GM19324 (cell line): Measurements from ENCODE around the gene SLC19A3.
A peak's percentile ranks its signal among the peaks of the same experiment; 100 is the strongest.
"Not testable (repeated sequence)": the region's sequence is repeated elsewhere in the genome, so short reads cannot be mapped to it uniquely, and the experiment has no call there.

Experiments used
- ATAC-seq: cut with Tn5 transposase; IDR thresholded peaks from one replicate; pipeline ENCODE4 v1.9.1; 2021; ENCODE audit warnings: mild to moderate bottlenecking, moderate library complexity; ENCODE audit not compliant: unreplicated experiment, low FRiP score

SLC19A3 gene

GRCh38 chr2:227717687-227718567 lies at the start of gene SLC19A3:
Gene SLC19A3 (minus strand): TSS chr2:227718028. CDS start chr2:227702318, 15,710 bp downstream.
- no peak for ATAC-seq

GRCh38 chr2:227766373-227766883 lies 48.6 kb upstream of the SLC19A3 start:
- ATAC-seq = peak; percentile 96

GRCh38 chr2:227765788-227766372 lies 48.1 kb upstream of the SLC19A3 start:
- ATAC-seq = no peak

GRCh38 chr2:227761740-227762476 lies 44.1 kb upstream of the SLC19A3 start:
- no peak for ATAC-seq

- ATAC-seq = no peak
These were observed 41.7 kb upstream of the SLC19A3 start for GRCh38 chr2:227759411-227760118.

GRCh38 chr2:227756261-227756660 lies 38.4 kb upstream of the SLC19A3 start:
- ATAC-seq = not testable (repeated sequence)

GRCh38 chr2:227748079-227748478 lies 30.3 kb upstream of the SLC19A3 start:
- no peak for ATAC-seq

- no peak for ATAC-seq
These were observed 27.8 kb upstream of the SLC19A3 start, which contains the start of gene SCYGR8 for GRCh38 chr2:227745594-227745993. Gene SCYGR8 (plus strand): TSS chr2:227745894. CDS start chr2:227745894, 0 bp downstream.

- ATAC-seq = not testable (repeated sequence)
These were observed 22.9 kb upstream of the SLC19A3 start for GRCh38 chr2:227740705-227741104.

- no peak for ATAC-seq
These were observed 21.5 kb upstream of the SLC19A3 start for GRCh38 chr2:227739351-227739750.

- no peak for ATAC-seq
These were observed 10.2 kb upstream of the SLC19A3 start, which contains the start of gene SCYGR7 for GRCh38 chr2:227728035-227728434. Gene SCYGR7 (plus strand): TSS chr2:227728335. CDS start chr2:227728335, 0 bp downstream.

- no peak for ATAC-seq
These were observed 6.7 kb upstream of the SLC19A3 start, which contains the start of gene SCYGR6 for GRCh38 chr2:227724394-227725039. Gene SCYGR6 (minus strand): TSS chr2:227724757. CDS start chr2:227724757, 0 bp downstream.

GRCh38 chr2:227722821-227723220 lies 5.0 kb upstream of the SLC19A3 start:
- ATAC-seq = not testable (repeated sequence)

GRCh38 chr2:227720680-227721079 lies 2.9 kb upstream of the SLC19A3 start:
- ATAC-seq = no peak

GRCh38 chr2:227719641-227720040 lies 1.8 kb upstream of the SLC19A3 start:
- ATAC-seq = no peak

- ATAC-seq = no peak
These were observed 1.3 kb downstream of the SLC19A3 start for GRCh38 chr2:227716501-227716900.

- no peak for ATAC-seq
These were observed 4.5 kb downstream of the SLC19A3 start for GRCh38 chr2:227713291-227713690.

- ATAC-seq = no peak
These were observed 6.8 kb downstream of the SLC19A3 start for GRCh38 chr2:227710986-227711385.

- ATAC-seq = no peak
These were observed 10.4 kb downstream of the SLC19A3 start for GRCh38 chr2:227707390-227707789.
